GM21529 (cell line): ENCODE data around the gene SSPN.

ENCODE experiments used
- ATAC-seq: cut with Tn5 transposase; IDR thresholded peaks from one replicate; pipeline ENCODE4 v1.9.1; 2021; ENCODE audit not compliant: unreplicated experiment

SSPN gene

DNA sequence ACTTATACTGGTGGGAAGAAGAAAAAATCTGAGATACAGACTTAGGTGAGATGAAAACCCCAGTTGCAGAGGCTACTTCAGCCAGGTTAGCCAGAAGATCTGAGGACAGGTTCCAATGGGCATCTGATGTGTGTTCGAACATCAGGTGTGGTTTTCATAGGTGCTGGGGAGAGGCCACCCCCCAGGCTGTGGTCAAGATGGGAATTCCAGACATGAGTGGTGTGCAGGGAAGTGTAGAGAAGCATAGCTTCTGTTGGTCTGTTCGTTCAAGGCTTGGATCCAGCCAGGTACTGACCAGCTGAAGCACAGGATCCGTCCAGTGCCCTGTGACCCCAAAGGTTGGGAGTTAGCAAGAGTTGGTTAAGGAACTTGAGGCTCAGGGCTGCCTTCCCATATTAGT lies 85.5 kb downstream of the SSPN start:
- ATAC-seq: no peak

- ATAC-seq: no peak
These were observed 85.9 kb downstream of the SSPN start for GRCh38 chr12:26281320-26281719.

DNA sequence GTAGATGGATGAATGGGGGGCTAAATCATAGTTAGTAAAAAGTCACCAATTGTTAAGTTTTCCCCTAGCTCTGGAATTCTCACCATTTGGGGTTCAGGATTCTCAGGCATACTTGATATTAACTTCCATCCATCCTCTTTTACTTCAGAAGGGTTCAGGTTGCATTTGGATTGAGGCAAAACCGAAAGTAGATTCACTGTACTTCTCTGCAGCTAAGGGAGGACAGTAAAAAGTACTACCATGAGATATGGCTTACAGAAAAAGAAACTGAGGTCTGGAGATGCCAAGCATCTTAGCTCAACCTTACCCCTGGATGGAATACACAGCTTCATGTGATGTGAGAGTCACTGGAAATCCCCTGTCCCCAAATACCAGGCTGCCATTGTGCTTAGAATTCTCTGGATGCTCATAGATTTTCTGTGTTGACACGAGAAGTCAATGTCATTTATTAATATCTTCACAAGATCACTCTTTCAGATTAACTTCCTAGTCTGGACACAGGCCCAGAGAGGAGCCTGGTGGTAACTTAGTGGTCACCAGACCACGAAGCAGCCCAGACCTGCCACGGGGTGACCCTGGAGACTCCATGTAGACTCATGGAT lies 87.1 kb downstream of the SSPN start:
- ATAC-seq: no peak

DNA sequence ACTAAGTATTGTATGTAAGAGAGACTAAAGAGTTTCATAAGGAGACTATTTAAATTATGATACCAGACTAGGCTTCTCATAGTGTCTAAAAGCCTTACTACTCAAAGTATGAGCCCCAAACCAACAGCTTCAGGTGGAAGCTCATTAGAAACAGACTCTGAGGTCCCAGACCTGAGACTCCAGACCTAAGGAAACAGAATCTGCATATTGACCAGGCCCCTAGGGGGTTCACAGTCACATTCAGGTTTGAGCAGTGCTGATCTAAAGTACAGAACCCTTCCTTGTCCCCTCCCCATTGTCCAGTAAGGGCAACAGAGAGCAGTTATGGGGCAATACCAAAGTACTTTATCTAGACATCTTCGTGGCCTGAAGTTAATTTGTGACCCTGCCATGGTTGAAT lies 87.7 kb downstream of the SSPN start:
- ATAC-seq: peak; percentile 35

DNA sequence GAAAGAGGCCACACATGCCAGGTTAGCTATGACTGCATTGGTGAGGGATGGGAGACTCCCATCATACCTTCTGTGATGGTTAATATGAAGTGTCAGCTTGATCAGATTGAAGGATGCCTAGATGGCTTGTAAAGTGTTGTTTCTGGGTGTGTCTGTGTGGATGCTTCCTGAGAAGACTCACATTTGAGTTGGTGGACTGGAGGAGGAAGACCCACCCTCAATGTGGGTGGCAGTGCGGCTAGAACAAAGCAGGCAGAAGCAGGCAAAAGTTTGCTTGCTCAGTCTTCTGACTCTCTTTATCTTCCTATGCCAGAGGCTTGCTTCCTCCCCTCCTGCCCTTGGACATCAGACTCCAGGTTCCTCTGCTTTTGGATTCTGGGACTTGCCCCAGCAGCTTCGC lies 88.2 kb downstream of the SSPN start:
- no peak for ATAC-seq

GRCh38 chr12:26285401-26285800 lies 90.0 kb downstream of the SSPN start:
- ATAC-seq: no peak

DNA sequence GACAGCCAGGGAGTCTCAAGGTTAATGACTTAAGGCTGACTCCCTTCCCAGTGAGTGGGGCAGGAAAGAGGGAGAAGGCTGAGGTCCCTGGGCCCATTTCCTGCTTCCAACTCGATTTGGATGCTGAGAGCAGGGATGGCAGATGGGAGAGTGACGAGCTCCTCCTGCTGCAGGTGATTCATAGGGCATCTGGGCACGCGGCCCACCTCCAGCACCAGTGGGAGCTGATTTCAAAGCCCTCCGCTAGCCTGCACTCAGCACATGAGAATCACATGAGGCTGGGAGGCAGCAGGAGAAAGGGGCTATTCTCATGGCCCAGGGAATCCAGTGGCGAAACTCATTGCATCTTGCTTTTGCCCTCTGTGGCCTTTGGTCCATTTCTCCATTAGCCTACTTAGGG lies 90.8 kb downstream of the SSPN start:
- no peak for ATAC-seq

GRCh38 chr12:26287671-26288381 lies 92.5 kb downstream of the SSPN start:
- no peak for ATAC-seq

DNA sequence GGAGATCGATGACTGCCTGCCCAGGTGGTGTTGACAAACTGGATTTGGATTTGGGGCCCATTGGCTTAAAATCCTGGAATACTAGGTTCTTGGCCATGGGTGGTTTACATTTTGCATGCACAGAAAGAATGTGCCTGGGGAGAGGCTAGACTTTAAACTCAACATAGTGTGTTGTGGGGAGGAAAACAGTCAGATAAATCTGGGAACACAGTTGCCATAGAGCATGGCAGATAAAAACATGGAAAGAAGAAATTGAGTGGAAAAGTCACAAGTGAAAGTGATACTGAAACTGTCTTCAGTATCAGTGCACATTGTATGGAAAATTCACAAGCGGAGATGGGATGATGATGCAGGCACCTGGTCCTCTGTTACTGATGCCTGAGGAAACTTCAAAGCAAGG lies 95.2 kb downstream of the SSPN start:
- no peak for ATAC-seq

- no peak for ATAC-seq
These were observed 97.2 kb downstream of the SSPN start for GRCh38 chr12:26292596-26292995.

- no peak for ATAC-seq
These were observed 98.2 kb downstream of the SSPN start for GRCh38 chr12:26293612-26294011.

DNA sequence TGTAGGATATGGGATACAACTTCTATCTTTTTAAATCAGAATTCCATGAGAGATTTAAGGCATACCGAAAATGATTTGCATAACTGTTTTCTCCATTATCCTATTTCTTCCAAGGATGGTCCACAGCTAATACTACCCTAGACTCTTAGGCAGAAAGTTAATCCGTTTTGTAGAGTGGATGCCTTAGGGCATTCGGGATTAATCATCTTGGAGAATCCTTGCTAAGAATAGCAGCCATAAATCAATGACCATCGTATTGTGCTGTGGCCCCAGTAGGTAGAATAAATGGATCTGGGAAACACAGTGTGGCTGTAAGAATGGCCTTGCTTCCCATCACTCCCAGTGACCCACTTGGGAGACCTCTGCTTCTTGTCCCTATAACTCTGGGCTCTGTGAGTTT lies 99.6 kb downstream of the SSPN start:
- no peak for ATAC-seq

DNA sequence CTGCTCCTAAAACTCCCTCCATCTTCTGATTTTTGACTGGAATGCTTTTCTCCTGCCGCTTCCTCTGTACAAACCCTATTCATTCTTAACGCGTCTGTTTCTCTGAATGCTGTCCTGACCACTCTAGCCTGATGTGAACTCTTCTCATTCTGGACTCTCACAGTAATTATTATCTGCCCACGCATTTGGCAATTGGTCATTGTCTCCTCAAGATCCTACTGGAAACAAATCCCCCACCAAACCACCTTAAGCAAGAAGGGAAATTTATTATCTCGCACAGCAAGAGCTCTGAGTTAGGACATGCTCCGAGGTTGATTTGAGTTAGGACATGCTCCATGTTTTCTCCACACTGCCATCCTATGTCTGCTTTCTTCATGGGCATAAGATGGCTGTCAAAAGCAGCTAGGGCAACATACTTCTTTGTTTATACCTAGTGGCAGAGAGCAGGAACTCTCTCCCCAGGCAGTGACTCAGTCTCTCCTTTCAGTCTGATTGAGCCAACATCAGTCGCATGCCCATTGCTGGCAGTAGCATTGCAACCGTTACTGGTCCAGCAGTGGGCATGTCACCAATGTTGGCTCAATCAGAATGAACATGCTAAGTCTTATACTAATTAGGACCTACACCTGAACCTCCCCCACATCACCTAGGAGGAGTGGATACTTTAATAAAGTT lies 102.2 kb downstream of the SSPN start:
- no peak for ATAC-seq

GRCh38 chr12:26298785-26299621 lies 103.6 kb downstream of the SSPN start:
- ATAC-seq: peak; percentile 99

GRCh38 chr12:26299751-26300150 lies 104.4 kb downstream of the SSPN start:
- no peak for ATAC-seq
